ENCODE data around the gene ANKRD42. TPM values are rescaled to one million over a fixed set of nuclear protein-coding genes. Genes with fewer than 3 reads are reported as not detected.

The ANKRD42 gene
- total RNA-seq, 1 experiment from 2014 or later = 10.4 TPM

- ChIA-PET POLR2A (ENCODE audit: unreplicated experiment) (interaction anchor here (0.5 to 0.7 kb wide), 2 partner anchors 9 to 69 kb away, joined by 3 to 4 read pairs; no protein-coding TSS in a partner anchor), CTCF (interaction anchor here (0.6 kb wide), 2 partner anchors 204 to 284 kb away, joined by 5 to 8 read pairs; no protein-coding TSS in a partner anchor)
- peak overlapping the region; percentile 32; the same call in 1 of the 2 replicates for H3K4me2 ChIP-seq
- H3F3A ChIP-seq (ENCODE audit: insufficient read depth, low read depth) = peaks cover 13% of the 10 kb centered on the region
- BruUV-seq (replicated peaks) = no TSS peak
- no peak overlapping the region for H3K27ac ChIP-seq
- intact Hi-C loops (cut with micrococcal nuclease; ENCODE audit: unreplicated experiment) = no loop called here
- no peak overlapping the region for H2AFZ ChIP-seq
- DNase-seq = peak; percentile 35 to 76
- H3K4me1 ChIP-seq (replicated peaks; ENCODE audit: insufficient read depth) = peaks cover 20% of the 10 kb centered on the region
- H3K4me3 ChIP-seq = no peak overlapping the region
- H3K79me2 ChIP-seq (ENCODE audit: low read depth) = no peaks in the 10 kb centered on the region
- H3K36me3 ChIP-seq (ENCODE audit: low read depth) = no peaks in the 10 kb centered on the region
- no peaks in the 10 kb centered on the region for H3K9me2 ChIP-seq (ENCODE audit: insufficient read depth)
- no peak for TF ChIP-seq EZH2 (IDR thresholded peaks at IDR 0.05; ENCODE audit: low read depth)
- TF ChIP-seq CTCF (conservative IDR thresholded peaks at IDR 0.05) = no peak
- H4K20me1 ChIP-seq (ENCODE audit: insufficient read depth) = no peaks in the 10 kb centered on the region
- no peaks in the 10 kb centered on the region for H3K27me3 ChIP-seq (ENCODE audit: insufficient read depth, low read depth)
- no peaks in the 10 kb centered on the region for H3K9me3 ChIP-seq (ENCODE audit: insufficient read depth, low read depth)
Measured at GRCh38 chr11:83151274-83151977, 42.1 kb upstream of the ANKRD42 start.

GRCh38 chr11:83152264-83152663 is 41.2 kb upstream of the ANKRD42 start:
- Histone ChIP-seq H2AFZ (no peak overlapping the region), H3K4me3 (no peak overlapping the region), H3K9me2 (ENCODE audit: insufficient read depth) (no peaks in the 10 kb centered on the region), H3K79me2 (ENCODE audit: low read depth) (peaks cover 3% of the 10 kb centered on the region), H3K4me2 (no peak overlapping the region), H3K4me1 (replicated peaks; ENCODE audit: insufficient read depth) (peaks cover 20% of the 10 kb centered on the region), H3K27me3 (ENCODE audit: insufficient read depth, low read depth) (no peaks in the 10 kb centered on the region), H3K27ac (no peak overlapping the region), H4K20me1 (ENCODE audit: insufficient read depth) (no peaks in the 10 kb centered on the region), H3K36me3 (ENCODE audit: low read depth) (no peaks in the 10 kb centered on the region), H3K9me3 (ENCODE audit: insufficient read depth, low read depth) (no peaks in the 10 kb centered on the region), H3F3A (ENCODE audit: insufficient read depth, low read depth) (peaks cover 13% of the 10 kb centered on the region)
- TF ChIP-seq EZH2 (IDR thresholded peaks at IDR 0.05; ENCODE audit: low read depth) (no peak), CTCF (conservative IDR thresholded peaks at IDR 0.05) (no peak)
- POLR2A ChIA-PET (ENCODE audit: unreplicated experiment) = interaction anchor here (0.5 kb wide), 1 partner anchor 70 kb away, joined by 3 read pairs; no protein-coding TSS in a partner anchor
- DNase-seq = no peak
- no TSS peak for BruUV-seq (replicated peaks)
- intact Hi-C loops (cut with micrococcal nuclease; ENCODE audit: unreplicated experiment) = no loop called here
- CTCF ChIA-PET = no interaction called here

DNA sequence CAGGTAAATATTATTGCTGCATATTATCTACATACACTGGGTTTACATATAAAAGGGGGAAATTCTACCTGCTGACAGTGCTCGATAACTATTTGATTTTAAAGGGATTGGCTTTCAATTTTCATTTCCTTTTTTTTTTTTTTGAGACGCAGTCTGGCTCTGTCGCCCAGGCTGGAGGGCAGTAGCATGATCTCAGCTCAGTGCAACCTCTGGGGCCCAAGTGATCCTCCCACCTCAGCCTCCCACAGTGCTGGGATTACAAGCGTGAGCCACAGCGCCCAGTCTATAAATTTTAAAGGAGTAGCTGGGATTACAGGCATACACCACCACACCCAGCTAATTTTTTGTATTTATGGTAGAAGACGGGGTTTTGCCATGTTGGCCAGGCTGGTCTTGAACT is 39.7 kb upstream of the ANKRD42 start:
- peaks cover 18% of the 10 kb centered on the region for H3K79me2 ChIP-seq (ENCODE audit: low read depth)
- BruUV-seq (replicated peaks) = no TSS peak
- H3K9me3 ChIP-seq (ENCODE audit: insufficient read depth, low read depth) = no peaks in the 10 kb centered on the region
- peaks cover 20% of the 10 kb centered on the region for H3K4me1 ChIP-seq (replicated peaks; ENCODE audit: insufficient read depth)
- no peak for DNase-seq
- peaks cover 6% of the 10 kb centered on the region for H4K20me1 ChIP-seq (ENCODE audit: insufficient read depth)
- H3K36me3 ChIP-seq (ENCODE audit: low read depth) = peaks cover 5% of the 10 kb centered on the region
- peaks cover 18% of the 10 kb centered on the region for H3F3A ChIP-seq (ENCODE audit: insufficient read depth, low read depth)
- no peak overlapping the region for H2AFZ ChIP-seq
- no peaks in the 10 kb centered on the region for H3K9me2 ChIP-seq (ENCODE audit: insufficient read depth)
- H3K4me2 ChIP-seq = no peak overlapping the region
- no peak overlapping the region for H3K27ac ChIP-seq
- TF ChIP-seq CTCF (conservative IDR thresholded peaks at IDR 0.05) (no peak), EZH2 (IDR thresholded peaks at IDR 0.05; ENCODE audit: low read depth) (no peak)
- H3K4me3 ChIP-seq = no peak overlapping the region
- ChIA-PET CTCF (no interaction called here), POLR2A (ENCODE audit: unreplicated experiment) (no interaction called here)
- H3K27me3 ChIP-seq (ENCODE audit: insufficient read depth, low read depth) = no peaks in the 10 kb centered on the region
- intact Hi-C loops (cut with micrococcal nuclease; ENCODE audit: unreplicated experiment) = no loop called here

Data from PC-9 (cell line).